Choroid plexus epithelial cell (primary cell): ENCODE measurements around the gene PROS1.
A peak's percentile ranks its signal among the peaks of the same experiment; 100 is the strongest.
"Not testable (repeated sequence)": the region's sequence is repeated elsewhere in the genome, so short reads cannot be mapped to it uniquely, and the experiment has no call there.

ENCODE experiments used
- DNase-seq: peaks from one replicate; pipeline ENCODE4 v3.0.0-alpha.2; 2010; ENCODE audit warnings: low read depth
- H3K4me3 ChIP-seq: 2 replicates; pipeline ENCODE4 v1.5.1; 2011; ENCODE audit warnings: low read depth, mild to moderate bottlenecking, control low read depth, low read length, moderate library complexity
- CTCF ChIP-seq: conservative IDR thresholded peaks from 2 replicates; pipeline ENCODE4 v1.5.1; 2011; ENCODE audit warnings: low read depth, mild to moderate bottlenecking, control low read depth, inconsistent platforms, low read length, moderate library complexity

Gene PROS1

DNA sequence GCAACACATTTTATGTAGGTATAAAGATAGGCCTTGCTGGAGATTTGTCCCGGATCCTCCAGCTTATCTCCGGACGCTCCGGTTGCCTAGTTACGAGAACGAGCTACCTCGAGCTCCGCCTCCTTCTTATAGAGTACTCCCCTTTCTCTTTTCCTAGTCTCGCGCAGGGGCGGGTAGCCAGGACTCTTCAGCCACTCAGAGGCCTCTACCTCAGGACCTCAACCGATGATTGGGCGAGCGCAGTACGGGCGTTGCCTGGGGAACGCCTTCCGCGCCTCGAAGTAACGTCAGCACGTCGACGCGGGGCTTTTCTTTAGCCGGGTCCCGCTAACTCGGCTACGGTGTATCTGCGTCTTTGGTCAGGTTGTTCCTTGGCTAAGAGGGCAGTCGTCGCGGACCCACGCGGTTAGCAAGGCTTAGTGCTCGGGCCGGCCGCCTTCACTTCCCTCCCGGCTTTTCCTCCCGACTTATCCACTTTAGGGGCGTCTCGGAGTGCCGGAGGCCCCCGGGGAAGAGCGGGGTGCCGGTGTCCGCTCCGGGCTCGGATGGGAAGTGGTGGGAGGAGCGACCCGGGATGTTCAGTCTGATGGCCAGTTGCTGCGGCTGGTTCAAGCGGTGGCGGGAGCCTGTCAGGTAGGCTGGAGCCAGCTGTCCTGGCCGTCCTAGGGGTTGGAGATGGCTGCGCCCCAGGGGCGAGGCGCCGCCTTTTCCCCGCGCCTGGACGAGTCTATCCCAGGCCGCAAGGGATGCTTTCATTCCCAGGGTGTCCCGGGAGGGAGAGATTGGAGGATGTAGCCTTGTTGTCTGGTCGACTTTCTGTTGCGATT is 6.4 kb upstream of the PROS1 start, which contains the start of gene ARL13B:
TSS of gene ARL13B (plus strand) at position 306 of the 827 bp plus-strand sequence. CDS start at position 575, 269 bp downstream.
- peak within 1 kb of the TSS; percentile 87 for H3K4me3 ChIP-seq
- TF ChIP-seq CTCF = no peak
- DNase-seq = peak; percentile 99

GRCh38 chr3:93969997-93970396 is 3.7 kb downstream of the PROS1 start:
- TF ChIP-seq CTCF = no peak
- no peak for DNase-seq
- no peak overlapping the region for H3K4me3 ChIP-seq

DNA sequence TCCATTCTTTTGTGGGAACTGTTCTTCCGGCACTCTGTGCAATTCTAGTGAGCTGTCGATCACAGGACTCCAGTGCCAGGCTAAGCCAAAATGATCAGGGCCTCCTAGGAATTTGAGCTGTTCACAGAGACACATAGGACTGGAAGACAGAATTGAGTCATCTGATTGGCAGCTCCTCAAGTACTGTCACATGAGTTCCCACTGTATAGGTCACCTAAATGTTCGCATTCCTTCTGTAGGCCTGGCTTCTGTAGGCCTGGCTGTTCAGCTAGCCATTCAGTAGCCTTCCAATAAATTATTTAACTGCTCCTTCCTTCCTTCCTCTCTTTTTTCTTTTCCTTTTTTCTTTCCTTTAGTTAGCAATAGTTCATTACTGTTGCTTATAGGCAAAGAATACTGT is 4.3 kb downstream of the PROS1 start:
- TF ChIP-seq CTCF = no peak
- no peak overlapping the region for H3K4me3 ChIP-seq
- DNase-seq = peak; percentile 83

DNA sequence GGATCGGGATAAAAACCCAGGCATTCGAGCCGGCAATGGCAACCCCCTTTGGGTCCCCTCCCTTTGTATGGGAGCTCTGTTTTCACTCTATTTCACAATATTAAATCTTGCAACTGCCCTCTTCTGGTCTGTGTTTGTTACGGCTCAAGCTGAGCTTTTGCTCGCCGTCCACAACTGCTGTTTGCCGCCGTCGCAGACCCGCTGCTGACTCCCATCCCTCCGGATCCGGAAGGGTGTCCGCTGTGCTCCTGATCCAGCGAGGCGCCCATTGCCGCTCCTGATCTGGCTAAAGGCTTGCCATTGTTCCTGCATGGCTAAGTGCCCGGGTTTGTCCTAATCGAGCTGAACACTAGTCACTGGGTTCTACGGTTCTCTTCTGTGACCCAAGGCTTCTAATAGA is 8.6 kb downstream of the PROS1 start:
- not testable (repeated sequence) for H3K4me3 ChIP-seq, DNase-seq

DNA sequence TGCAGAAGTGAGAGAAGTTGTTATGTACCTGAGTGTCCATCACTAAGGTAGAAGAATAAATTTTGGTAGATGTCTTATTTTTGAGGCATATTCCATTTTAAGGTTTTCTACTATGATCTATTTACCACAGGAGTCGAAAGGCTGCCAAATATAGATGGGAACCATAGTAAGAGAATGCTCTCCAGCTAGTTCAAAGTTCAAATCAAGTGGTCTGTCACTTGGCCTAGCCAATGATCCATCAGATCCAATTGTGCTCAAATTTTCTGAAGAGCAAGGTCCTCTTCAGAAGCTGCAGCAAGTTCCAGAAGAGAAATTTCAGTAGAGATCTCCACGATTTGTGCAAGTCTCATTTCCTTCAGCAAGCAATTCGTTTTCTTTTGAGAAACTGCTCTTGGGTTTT is 10.9 kb downstream of the PROS1 start:
- no peak for DNase-seq
- no peak overlapping the region for H3K4me3 ChIP-seq
- TF ChIP-seq CTCF = no peak

DNA sequence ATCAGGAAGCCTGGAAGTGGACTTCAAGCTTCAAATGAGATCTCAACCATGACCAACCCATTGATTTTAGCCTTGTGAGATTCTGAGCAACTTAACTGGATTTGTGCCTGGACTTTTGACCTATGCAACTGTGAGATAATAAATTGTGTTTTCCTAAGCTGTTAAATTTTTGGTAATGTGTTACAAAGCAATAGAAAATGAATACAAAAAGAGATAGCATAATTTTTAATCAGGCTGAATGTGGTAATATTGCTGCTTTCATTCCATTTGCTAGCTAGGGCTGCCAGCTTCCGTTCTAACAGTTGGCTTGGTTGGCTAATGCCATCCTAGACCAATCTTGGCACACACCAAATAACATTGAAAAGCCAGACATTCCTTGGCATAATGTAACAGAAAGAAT is 12.2 kb downstream of the PROS1 start:
- no peak for DNase-seq
- no peak overlapping the region for H3K4me3 ChIP-seq
- TF ChIP-seq CTCF = no peak

DNA sequence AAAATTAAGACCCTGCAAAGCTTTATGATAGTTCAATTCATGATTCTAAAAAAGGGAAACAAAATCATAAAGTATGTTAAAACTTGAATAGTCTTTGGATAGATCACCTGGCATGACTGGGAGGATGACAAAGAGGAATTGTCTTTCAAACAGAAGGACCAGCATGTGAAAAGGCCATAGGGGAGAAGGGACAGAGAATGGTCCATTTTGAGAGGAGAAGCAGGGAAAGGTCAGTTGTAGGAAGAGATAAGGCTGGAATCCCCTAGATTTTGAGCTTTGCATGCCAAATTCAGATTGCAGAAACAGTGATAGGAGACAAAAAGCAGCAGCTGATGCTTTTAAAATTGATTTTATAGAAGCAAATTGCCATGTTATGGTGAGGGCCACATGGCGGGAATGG is 12.7 kb downstream of the PROS1 start:
- TF ChIP-seq CTCF = no peak
- H3K4me3 ChIP-seq = no peak overlapping the region
- no peak for DNase-seq

DNA sequence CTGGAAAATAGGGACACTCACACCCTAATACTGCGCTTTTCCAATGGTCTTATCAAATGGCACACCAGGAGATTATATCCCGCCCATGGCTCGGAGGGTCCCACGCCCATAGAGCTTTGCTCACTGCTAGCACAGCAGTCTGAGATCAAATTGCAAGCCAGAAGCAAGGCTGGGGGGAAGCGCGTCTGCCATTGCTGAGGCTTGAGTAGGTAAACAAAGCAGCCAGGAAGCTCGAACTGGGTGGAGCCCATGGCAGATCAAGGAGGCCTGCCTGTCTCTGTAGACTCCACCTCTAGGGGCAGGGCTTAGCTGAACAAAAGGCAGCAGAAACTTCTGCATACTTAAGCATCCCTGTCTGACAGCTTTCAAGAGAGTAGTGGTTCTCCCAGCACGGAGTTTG is 23.7 kb downstream of the PROS1 start:
- DNase-seq, H3K4me3 ChIP-seq: not testable (repeated sequence)

DNA sequence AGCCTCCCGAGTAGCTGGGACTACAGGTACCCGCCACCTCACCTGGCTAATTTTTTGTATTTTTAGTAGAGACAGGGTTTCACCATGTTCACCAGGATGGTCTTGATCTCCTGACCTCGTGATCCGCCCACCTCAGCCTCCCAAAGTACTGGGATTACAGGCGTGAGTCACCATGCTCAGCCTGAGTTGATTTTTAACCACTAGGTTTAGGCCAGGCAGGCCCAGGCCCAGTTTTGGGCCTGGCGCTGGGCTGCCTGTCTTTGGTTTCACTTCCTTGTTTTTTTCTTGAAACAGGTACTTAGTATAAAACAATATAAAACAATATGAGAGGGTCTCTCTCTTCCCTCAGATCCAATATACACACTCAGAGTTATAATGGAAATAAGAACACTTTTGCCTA is 36.2 kb downstream of the PROS1 start:
- DNase-seq, H3K4me3 ChIP-seq: not testable (repeated sequence)
